Activated naive CD4-positive, alpha-beta T cell (primary cell): ENCODE measurements around the gene GGA1.

ENCODE experiments used
- DNase-seq, 4 experiments: peaks; one replicate each; lab custom pipeline; 2025; lab: John Stamatoyannopoulos, UW

The GGA1 gene, protein sequence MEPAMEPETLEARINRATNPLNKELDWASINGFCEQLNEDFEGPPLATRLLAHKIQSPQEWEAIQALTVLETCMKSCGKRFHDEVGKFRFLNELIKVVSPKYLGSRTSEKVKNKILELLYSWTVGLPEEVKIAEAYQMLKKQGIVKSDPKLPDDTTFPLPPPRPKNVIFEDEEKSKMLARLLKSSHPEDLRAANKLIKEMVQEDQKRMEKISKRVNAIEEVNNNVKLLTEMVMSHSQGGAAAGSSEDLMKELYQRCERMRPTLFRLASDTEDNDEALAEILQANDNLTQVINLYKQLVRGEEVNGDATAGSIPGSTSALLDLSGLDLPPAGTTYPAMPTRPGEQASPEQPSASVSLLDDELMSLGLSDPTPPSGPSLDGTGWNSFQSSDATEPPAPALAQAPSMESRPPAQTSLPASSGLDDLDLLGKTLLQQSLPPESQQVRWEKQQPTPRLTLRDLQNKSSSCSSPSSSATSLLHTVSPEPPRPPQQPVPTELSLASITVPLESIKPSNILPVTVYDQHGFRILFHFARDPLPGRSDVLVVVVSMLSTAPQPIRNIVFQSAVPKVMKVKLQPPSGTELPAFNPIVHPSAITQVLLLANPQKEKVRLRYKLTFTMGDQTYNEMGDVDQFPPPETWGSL

GRCh38 chr22:37608477-37609239, at the start of gene GGA1:
GGA1 (plus strand) TSS chr22:37608834; CDS start chr22:37608861, 27 bp downstream.
- peak; percentile 90 to 94 (median 92) for DNase-seq

DNA sequence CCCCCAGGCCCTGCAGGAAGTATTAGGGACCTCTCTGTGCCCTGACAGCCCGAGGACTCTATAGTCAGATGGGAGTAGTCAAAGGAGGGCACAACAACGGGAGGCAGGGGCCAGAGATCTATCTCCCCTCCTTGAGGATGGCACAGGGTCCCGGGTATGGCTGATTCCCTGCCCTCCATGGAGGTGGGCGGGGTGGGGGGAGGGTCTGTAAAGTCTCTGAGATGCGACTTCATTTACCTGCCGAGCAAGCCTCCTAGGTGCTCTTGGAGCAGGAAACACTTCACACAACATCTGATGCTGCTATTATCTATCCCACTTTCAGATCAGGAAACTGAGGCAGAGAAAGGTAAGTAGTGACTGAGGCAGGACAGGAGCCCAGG, 49.1 kb upstream of the GGA1 start:
- DNase-seq: no peak

GRCh38 chr22:37559901-37560607, 48.6 kb upstream of the GGA1 start, which contains the start of gene CDC42EP1:
CDC42EP1 (plus strand) TSS chr22:37560480; CDS start chr22:37566350, 5,870 bp downstream.
- DNase-seq: no peak

DNA sequence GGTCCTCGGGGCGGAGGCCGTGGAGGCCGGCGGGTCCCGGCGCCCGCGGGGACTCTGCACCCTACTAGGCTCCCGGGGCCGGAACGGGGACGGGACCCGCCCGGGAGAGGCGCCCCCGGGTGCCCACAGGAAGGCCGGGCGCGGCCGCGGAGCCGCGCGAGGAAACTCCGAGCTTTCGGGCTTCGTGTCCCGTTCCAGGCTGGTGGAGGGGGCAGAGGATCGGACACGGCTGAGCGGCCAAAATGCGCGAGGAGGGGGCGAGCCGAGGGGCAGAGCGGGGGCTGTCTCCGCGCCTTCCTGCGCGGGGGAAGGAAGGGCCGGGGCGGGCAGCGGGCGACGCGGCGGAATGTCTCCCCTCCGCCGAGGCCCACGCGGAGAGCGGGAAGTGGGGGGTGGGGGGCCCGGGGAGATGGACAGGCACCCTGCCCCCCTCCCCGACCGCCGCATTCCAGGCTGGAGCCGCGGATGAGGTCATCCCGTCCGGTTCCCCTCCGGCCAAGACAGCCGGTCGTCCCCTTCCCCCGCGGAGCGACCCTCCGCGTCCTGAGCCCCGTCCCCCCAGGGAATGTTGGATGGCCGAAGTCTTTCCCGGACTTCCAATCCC, 47.9 kb upstream of the GGA1 start:
- DNase-seq: no peak

- peak; percentile 33 to 74 (median 66) for DNase-seq
These were observed 47.2 kb upstream of the GGA1 start for GRCh38 chr22:37561212-37562048.

- DNase-seq: no peak
These were observed 46.4 kb upstream of the GGA1 start for GRCh38 chr22:37562049-37562875.

DNA sequence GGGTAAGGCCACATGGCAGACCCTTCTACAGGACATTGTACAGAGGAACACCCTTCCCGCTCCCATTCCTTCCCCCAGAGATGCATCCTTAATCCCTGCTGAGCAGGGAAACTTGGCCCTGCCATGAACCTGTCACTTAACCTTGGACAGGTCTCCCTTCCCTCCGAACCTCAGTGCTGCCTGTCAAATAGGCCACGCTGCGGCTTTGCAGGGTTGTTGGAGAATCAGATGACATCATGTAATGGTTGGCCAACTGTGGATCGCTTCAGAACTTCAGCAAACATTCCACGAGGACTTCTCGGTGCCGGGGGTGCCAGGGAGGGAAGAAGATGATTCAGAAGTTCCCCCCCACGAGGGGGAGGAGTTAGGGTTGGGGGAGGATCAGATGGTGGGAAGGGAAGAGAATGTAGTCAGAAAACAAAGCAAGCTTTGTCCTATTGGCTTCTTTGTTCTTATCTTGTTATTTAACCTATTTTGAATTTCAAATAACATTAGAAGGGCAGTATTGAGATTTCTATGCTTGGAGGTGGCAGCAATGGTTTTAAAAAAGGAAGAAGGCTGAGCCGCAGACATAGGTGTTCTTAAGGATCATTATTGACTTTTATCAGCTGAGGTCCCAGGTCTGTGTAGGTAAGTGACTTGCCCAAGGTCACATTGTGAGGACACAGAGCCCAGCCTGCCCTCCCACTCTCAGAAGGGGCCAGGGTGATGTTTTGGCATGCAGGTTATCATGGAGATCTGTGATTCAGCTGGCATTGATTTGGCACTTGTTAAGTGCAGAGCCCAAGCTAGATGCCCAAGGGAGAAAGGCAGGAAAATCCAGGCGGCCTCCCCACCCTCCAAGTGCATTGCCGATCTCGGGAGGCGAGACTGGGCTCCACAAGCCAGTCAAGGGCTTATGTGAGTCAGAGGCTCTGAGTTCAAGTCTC, 45.2 kb upstream of the GGA1 start:
- DNase-seq: no peak

DNA sequence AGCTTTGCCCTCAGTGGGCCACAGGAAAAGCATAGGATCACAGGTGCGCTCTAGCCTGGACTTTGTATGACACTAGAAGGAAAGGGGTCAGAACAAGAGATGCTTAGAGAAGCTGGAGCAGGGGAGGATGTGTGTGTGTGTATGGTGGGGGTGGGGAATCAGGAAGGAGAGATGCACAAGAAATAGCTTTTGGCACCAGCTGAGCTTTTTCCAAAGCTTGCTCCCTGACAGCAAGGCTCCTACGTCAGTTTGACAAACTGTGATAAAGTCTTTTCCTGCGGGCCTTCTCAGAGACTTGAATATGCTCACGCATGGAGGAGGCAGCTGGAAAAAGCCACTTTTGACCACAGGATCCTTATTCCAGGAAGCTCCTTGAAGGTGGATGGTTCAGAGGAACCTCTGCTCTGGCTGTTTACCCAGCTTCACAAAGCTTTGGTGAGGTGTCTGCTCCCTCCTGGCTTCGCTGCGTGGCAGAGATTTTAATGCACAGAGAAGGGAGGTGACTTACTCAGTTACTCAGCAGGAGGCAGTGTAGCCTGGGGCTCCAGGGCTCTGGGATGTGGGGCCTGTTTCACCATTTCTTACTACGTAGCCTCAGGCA, 44.4 kb upstream of the GGA1 start:
- DNase-seq: no peak

GRCh38 chr22:37565830-37566229, 42.8 kb upstream of the GGA1 start:
- DNase-seq: no peak

DNA sequence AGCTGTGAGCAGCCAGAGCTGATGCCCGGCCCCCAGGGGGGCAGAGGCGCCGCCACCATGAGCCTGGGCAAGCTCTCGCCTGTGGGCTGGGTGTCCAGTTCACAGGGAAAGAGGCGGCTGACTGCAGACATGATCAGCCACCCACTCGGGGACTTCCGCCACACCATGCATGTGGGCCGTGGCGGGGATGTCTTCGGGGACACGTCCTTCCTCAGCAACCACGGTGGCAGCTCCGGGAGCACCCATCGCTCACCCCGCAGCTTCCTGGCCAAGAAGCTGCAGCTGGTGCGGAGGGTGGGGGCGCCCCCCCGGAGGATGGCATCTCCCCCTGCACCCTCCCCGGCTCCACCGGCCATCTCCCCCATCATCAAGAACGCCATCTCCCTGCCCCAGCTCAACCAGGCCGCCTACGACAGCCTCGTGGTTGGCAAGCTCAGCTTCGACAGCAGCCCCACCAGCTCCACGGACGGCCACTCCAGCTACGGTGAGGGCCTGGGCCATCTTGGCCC, 42.3 kb upstream of the GGA1 start:
- DNase-seq: peak in 2 of 4 experiments; percentile 33 to 36

DNA sequence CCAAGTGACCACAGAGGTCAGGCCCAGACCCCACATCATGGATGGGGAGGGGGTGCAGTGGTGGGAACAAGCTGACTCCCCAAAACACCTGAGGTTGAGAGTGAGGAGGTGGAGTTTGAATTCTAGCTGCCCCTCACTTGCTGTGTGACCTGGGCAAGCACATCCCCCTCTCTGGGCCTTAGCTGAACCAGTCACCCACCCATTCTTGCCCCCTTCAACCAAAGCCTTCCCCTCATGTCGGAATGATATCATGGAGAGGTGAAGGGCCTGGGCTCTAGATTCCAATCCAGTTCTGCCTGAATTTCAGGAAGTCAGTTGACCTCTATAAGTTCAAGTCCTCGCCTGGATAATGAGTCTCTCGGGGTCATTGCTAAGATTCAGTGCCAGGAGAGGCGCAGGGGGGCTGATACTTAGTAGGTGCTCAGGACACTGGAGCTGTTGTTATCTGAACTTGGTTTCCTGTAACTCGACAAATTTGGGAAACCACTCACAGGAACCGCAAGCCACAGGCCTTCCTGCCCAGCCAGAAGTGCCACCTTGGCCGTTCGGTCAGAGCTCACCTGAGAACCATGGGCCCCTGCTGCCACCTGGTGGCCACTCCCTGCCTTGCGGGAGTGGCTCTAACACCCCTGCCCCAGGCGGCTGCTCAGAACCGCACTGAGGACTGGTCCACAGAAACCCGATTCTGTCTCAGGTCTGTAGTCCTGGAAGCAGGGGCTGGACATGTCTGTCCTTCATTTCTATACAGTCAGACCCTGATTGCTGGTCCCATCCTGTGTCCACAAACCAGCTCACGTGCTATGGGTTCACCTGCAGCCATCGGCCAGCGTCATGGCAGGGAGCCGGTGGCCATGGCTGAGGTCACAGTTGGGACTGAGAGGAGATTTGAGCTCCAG, 41.5 kb upstream of the GGA1 start:
- peak; percentile 75 to 85 (median 80) for DNase-seq

DNA sequence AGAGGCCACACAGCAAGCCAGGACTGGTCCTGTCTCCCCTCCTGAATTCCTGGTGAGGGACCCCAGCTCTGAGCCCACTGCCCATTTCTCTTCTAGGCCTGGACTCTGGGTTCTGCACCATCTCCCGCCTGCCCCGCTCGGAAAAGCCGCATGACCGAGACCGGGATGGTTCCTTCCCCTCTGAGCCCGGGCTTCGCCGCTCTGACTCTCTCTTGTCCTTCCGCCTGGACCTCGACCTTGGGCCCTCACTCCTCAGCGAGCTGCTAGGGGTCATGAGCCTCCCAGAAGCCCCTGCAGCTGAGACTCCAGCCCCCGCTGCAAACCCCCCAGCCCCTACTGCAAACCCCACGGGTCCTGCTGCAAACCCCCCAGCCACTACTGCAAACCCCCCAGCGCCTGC, 40.6 kb upstream of the GGA1 start:
- DNase-seq: no peak

DNA sequence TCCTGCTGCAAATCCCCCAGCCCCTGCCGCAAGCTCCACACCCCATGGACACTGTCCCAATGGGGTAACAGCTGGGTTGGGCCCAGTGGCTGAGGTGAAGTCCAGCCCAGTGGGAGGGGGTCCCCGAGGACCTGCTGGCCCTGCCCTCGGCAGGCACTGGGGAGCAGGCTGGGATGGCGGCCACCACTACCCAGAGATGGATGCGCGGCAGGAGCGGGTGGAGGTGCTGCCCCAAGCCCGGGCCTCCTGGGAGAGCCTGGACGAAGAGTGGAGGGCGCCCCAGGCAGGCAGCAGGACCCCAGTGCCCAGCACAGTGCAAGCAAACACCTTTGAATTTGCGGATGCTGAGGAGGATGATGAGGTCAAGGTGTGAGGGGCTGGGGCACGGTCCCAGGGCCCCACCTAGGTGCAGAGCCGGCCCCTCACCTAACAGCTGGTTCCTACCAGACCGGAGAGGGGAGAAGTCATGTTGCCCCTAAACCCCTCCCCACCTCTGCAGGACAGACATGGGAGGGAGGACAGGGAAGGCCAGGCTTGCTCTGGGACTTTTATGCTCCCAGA, 40.1 kb upstream of the GGA1 start:
- no peak for DNase-seq

- no peak for DNase-seq
These were observed 39.4 kb upstream of the GGA1 start for GRCh38 chr22:37569009-37569920.

DNA sequence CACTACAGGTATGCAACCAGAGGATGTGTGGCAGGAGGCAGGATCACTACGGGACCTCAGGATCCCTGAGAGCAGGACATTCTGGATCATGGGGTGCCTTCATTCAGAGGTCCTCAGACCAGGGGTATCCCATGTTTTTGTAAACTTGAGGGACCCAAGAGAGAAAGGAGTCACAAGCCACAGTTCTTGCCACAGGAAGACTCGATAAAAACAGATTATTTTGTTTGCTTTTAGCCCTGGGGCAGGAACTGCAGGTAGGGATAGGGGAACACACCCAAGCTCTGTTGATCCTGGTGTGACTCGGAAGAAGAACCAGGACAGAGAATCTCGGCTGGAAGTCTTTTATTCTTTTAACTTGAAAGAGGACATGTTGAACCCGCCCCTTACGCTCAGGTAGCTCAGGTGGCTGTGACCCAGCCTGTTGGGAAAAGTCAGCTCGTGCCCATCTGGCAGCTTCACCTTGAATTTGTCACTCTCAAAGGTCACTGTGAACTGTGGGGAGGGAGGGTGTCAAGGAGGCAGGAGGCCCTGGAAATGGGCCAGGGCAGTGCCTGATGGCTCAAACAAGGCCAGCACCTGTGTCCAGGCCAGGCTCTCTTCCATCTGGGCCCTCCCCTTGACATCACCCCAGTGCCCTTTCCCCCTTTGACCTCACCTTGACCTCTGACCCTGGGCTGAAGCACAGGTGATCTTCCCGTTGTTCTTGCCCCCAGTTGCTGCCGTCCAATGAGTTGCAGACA, 38.5 kb upstream of the GGA1 start:
- DNase-seq: no peak
